NCI-H2081 treated with DMSO at 0.1 percent for 48 hours (cell line): Measurements from ENCODE around the gene OAF.

Experiments used
- DNase-seq: peaks from one replicate; lab custom pipeline; 2025; lab: John Stamatoyannopoulos, UW

OAF gene

DNA sequence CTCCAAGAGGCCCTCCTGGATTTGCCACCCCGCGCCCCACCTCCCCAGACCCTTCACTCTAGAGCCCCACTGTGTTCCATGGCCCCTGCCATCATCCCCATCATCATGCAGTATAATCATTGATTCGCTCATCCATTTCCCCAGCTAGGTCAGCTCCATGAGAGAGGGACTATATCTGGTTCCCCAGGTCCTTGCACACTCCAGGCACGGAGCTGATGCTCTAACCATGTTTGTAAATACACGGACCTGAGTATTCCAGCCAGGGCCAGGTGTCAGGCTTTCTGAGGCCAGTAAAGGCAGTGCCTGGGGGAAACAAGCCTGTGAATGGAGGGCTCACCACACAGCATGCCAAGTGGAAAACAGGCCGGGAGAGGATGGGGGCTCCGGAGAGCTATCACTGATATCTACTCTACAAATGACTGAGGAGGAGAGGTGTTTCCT is 27.1 kb upstream of the OAF start:
- no peak for DNase-seq

DNA sequence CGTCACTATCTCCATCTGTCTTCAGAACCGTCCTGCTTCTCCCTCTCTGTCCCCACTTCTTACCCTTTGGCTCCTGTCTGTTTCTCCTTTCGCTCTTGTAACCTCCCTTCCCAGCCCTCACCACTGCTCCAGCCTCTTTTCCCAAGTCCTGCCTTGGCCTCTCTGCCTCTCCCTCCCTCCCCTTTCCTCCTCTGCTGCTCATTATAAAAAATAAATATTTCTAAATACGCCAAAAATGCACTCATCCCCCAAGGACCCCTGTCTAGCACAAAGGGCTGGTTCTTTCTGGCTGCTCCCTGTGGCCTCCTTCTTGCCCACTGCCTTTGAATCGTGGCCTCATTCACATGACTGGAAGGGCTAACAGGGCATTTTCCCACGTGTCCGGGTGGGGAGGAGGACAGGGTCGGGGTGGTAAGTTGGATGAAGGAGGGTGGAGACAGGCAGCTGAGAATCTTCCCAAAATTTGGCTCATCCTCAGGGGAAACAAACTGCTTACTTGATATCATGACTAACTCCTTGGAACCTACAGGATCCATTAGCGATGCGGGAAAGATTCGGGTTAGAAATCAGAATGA is 26.4 kb upstream of the OAF start:
- DNase-seq = no peak

DNA sequence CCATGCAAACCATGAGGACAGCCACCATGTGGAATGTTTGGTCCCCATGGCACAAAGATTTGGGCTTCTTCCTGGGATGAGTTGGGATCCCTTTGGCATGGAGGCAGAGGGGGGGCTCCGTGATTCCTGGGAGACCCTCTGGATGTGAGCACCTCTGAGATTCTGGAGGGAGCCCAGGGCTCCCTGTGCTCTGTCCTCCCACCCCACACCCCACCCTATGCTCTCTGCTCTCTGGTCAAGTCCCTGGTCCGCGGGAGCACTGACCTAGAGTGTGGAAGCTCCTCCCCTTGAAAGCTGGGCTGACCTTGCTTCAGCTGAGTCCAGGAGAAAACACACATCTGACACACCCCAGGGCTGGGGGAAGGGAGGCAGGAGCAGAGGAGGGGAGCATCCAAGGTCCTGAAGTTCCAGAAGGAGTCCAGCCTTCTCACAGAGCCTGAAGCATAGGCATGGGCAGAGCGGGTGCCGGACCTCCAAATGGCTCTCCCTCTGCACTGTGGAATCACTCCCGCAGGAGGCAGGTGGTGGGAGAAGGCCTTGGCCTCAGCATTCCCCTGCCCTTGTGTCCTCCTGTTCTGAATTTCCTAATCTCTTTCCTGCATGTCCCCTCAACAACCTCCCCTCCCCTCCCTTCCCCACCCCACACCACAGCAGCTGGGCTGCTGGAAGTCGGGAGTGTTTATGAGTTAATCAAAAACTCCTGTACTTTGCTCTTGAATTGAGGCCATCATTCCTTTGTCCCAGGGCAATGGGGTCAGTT is 25.7 kb upstream of the OAF start:
- no peak for DNase-seq

DNA sequence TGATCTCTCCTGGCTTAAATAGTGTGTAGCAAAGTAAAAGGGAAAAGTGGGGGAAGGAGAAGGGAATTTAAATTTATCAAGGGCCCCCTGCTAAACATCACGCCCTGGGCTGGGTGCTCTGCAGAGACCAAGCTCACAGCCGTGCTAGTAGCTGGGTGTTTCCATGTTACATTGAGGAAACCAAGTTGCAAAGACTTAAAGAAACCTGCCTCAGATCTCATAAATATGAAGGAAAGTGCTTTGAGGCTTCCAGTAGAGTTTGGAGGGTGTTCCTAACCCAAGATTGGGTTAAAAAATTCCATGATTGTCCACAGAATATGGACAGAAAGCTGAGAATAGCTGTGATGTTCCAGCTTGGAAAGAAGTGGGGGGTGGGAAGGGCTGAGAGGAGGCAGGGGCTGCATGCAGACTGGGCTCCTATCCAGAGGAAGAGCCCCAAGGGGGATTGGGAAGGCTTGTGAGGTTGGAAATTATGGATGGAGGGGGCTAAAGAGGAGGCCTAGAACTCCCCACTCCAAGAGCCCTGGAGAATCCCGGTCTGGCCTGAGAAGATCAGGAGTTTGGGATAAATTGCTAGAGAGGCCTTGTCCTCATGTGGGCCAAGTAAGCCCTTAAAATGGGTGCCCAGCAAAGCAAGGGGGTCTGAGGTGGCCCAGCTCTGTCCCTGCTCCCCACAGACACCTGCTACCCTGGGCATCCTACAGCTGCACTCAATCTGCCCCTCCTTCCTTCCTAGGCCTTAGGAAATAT is 25.0 kb upstream of the OAF start:
- DNase-seq = no peak

DNA sequence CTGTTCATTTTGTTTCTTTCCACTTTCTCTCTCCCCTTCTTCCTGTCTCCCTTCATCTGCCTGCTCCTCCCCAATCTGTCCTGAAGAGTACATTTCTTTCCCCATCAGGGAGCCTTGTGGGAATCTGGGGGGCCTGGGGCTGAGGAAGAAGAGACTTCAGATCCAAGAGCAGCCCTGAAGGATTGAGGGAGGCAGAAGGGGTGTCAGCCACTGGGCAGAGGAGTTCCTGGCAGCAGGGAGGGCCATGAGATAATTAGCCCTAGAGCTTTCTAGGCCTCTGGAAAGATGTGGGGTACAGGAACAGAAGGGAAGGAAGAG is 24.4 kb upstream of the OAF start:
- DNase-seq = no peak

DNA sequence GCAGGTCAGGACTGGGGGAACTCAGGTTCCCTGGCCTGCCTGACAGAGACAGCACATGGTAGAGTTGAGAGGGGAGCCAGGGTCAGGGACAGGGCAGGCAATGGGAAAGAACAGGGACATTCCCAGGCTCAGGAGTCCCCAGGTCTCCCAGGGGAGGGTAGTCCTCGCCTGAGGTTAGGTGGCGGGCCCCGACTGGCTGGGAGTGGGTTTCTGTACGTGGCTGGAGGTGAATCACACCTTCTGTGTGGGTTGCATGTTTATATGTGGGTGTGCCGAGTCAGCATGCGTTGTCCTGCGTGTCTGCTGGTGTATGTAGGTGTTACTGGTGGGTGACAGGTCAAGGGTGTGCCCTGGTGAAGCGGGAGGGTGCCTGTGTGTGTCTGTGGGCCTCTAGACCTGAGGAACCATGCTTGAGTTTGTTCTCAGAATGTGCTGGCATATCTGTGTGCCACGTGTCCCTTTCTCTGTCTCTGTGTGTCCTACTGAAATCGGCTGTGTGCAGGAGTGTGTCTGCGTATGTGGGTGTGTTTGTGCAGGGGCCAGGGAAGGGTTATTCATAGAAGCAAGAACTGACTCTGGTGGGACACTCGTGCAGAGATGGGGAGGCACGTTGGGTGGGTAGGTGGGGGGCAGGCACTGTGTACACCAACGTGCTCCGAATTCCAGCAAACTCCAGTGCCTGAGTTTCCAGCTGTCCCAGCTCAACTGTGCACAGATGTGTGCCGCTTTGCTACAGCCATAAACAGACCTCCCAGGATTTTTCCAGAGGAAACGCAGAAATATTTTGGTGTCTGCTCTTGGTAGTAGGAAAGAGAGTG is 23.8 kb upstream of the OAF start:
- DNase-seq = no peak

DNA sequence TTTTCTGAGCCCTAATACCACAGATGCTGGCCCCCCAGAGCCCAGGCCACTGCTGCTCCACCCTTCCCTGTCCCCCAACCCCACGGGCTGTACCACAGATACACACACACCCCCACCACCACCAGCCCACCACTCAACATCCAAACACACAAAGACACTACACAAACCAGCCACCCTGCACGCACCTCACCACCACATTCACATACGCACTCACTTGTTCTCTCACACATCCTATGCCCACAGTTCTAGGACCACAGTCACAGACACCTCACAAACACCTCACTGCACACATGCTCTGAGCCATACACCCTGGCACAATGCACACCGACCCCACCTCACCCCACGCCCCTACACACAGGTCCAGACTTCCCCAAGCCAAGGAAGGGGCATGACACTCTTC is 22.5 kb upstream of the OAF start:
- no peak for DNase-seq

DNA sequence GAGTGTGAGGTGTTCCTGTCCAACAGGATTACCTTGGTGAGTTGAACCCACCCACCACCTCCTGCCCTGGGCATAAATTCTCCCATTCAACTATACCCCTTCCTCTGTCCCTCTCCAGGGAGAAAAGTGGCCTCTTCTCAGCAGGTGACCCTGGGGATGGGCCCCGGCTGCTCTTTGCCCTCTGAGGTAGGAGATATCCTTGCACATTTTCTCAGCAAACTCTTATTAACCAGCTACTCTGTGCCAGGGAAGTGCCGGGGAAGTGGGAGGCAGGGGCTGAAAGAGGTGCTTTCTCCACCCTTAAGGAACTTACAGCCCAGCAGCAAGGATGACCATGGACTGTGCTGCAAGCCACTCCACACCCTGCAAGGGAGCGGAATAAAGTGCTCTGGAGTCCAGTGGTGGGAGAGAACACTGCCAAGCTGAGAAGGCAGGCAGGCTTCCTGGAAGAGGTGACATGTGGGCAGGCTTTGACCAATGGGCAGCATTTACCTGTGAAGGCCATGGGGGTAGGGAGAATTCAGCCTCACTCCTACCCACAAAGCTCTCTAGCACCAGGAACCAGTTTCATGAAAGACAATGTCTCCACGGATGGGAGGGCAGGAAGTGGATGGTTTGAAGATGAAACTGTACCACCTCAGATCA is 21.9 kb upstream of the OAF start:
- DNase-seq = no peak

DNA sequence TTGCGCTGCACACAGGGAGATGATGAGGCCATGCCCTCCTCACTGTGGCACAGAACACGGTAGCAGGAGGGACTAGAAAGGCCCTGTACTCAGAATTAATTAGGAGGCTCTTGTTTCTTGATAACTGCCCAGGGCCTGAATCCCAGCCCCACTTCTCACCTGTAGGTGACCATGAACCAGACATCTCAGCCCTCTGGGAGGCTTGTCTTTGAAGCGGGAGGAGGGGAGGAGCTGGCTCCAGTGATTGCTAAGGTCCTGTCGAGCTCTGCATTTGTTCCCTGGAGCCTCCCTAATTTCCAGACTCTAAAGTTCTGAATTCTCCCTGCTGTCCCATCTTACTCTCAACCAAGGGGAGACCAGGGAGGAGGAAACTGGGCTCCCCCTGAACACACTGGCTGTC is 19.8 kb upstream of the OAF start:
- DNase-seq = no peak

DNA sequence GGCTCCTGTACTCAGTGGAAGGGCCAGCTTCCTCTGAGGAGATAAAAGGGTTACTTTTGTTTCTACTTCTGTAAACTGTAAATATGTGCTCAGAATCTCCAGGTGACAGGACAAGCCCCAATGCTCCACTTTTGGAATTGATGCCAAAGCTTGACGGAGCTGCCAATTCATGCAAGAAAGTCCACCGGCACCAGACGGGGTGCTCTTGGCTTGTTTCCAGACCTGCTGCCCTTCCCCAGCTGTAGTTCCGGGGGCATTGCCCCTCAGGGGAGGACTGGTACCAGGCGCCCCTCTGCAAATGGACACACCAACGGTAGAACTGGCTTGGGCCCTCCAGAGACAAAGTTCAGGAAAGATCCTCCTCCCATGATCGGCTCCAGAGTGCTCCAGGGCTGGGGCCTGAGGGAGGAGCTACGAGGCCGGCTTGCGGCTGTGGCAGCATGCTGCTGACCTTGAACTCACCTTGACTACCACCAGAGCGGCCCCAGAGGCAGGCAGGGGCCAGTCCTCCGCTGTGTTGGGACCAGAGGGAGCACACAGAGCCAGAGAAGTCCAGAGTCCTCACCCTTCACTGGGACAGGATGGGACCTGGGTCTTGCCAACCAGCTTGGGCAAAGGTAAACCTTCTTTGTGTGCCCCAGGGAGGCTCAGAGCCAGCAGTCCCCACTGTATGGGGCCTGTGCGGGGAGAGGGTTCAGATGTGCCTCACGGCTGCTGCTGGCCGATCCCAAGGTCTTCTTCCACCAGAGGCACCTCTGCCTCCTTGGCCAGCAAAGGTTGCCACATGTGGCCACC is 17.8 kb upstream of the OAF start:
- no peak for DNase-seq

DNA sequence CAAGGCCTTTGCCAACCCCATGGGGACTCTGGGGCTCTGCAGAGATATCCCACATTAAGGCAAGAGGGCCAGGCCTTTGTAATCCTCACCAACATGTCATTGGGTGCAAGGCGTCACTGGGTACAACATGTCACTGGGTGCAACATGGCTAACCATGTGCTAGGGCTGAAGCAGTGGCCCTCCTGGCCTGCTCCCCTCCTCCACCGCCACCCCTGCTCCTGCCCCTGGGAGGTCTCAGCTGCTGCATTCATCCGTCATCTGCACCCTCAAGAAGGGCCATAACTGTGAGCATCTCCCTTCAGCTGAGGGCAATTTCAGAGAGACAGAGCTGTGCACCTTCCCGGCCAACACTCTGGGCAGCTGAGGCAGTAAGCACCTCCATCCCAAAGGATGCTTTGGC is 16.7 kb upstream of the OAF start:
- DNase-seq = no peak

DNA sequence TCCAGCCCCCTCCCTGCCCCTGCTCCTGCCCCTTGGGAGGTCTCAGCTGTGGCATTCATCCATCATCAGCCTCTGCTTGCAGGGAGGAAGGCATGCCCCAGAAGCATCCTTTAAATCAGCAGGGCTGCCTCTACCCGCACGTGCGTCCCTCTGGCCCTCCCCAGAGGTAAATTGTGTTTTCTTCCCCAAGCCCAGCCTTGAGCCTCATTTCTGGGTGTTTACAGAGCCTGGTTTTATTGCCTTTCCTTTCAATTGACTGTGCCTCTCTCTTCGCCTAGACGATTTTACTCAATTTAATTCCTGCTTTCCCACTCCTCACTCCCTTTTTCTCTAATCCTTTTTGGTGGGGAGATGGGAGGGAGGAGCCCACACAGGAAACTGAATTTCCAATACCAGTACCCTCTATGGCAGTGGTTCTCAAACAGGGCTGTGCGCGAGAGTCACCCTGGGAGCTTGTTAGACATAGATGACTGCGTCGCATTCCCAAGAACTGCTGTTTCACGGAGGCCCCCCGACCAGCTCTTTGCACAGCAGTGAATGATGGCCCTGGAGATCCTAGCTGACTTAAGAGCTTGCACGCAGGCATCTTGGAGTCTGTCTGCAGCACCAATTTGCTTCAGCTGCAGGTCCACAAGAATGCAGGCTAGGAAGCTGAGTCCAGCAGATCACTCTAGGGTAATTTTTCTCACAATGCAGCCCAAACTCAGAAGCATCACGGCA is 15.1 kb upstream of the OAF start:
- no peak for DNase-seq

DNA sequence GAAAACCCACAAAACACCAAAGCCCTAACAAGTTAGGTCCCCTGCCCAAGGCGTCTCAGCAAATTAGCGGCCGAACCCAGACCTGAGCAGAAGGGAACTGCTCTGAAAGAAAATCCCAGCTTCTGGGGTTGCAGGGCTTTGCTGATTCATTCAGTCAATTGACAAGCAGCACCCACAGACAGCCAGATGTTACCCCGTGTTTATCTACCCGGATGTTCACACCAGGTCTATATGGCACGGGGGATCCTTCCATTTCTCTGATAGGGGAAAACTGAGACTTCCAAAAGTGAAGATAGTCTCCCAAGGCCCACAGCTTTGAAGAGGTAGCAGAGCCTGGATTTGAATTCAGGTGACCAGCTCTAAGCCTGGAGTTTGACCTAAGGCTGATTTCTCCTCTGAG is 14.0 kb upstream of the OAF start:
- no peak for DNase-seq

DNA sequence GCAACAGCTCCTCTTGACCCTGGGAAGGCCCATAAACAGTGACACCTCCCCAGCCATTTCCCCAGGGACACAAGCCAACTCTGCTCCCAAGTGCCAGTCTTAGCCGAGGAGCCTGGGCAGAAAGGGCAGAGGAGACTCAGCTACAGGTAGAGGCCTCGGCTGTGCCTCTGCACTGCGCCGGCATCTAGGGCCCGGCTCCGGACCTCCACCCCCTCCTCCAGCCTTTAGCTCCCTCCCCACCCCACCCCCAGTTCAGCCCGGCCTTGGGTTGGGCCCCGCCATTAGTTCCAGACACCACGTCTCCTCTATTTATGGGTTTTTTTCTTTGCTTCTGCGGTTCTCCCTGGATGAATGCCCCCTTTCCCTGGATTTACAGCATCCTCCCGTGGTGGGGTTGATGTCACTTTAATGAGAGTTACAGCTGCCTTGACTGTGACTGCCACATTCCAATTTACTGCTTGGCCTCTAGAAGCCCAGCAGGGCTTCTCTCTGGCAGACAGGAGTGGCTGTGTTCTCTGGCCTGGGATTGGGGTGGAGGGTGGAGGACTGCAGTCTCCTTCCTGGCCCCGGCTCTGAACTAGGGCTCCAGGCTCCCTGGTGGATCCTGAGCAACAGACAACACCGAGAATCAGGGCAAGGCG is 13.5 kb upstream of the OAF start:
- no peak for DNase-seq

DNA sequence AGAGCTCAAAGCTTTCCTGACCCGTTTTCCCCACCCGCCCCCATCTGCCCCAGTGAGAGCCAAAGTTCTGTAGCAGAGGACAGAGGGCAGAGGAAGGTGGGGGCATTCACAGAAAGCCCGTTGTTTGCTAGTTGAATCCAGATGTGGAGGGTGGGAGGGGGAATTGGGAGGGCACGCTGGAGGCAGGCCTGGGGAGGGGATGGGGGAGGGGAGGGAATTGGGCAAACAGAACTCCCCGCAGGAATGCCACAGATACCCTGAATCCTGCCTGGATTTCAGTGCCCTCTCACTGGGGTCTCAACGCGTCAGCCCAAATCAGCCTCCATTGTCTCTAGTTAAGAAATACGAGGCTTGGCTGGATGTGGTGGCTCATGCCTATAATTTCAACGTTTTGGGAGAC is 12.9 kb upstream of the OAF start:
- DNase-seq = no peak

DNA sequence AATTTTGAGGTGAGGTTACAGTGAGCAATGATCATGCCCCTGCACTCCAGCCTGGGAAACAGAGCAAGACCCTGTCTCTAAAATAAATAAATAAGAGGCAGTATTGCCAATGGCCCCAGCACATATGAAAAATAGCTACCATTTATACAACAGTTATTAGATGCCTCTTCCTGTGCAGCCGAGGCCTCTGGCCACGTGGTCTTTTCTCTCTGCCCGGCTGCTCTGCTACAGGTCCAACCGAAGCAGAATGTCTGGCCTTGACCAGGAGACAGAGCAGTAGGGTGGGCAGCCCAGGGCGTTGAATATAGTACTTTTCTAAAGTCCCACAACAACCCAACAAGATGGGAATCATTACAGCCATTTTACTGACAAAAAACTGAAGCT is 12.4 kb upstream of the OAF start:
- no peak for DNase-seq

DNA sequence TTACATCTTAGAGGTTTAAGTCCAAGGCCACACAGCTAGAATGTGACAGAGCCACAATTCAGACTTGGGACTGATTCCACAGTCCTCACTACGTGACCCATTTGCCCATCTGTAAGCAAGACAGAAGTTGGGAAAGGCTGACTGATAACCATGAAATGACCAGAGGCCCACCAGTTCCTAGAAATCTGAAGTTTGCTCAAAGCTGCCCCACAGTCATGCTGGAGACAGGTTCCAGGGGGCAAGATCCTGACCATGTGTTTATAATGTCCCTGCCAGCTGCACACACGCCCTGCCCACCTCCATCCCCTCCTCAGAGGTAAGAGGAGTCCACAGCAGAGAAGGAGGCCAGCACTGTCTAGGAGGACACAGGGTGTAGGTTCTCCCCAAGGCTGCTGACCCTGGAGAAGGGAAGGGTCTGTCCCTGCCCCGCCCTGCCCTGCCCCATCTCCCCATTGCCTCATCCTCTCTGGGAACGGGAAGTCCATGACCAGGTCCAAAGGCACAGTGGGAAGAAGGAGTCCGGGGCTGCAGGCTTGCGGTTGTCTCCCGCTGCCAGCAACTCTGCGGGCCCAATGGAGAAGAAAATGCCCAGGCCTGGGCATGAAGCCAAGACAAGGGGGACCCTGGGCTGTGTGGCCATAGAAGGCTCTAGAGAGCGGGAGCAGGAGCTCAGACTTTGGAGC is 11.9 kb upstream of the OAF start:
- no peak for DNase-seq

DNA sequence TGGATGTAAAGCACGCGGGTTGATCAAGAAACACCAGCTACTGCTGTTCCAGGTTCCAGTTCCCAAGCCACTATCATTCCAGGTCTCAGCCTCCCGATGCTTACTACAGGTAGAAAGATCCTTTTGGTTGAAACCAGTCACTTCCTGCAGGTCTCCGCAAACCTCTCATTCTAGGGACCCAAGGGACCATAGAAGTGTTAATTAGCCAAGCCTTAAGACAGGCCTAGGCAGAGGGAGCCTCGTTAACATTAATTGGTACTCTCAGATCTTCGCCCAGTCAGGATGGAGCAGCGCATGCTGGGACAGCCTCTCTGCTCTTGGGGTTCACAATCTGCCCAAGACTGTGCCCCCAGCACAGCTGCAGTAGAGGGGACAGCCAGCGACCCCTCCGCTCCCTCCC is 11.2 kb upstream of the OAF start:
- no peak for DNase-seq

DNA sequence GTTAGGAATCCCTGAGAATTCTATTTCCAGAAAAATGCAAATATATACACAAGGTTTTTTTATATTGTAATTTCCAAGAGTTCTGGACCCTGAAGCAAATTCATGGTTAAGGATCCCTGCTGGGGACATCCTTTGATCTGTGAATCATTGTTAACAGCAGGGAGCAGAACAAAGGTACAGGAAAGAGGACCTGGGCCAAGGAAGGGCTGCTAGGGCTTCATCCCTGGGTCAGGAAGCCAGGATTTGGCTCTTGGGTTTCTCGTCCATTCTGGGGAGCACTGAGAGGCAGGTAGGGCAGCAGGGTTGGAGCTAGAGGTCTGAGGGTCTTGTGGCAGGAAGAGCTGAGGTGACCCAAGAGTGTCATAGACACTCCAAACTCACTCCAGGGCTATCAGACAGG is 10.2 kb upstream of the OAF start:
- DNase-seq = no peak

DNA sequence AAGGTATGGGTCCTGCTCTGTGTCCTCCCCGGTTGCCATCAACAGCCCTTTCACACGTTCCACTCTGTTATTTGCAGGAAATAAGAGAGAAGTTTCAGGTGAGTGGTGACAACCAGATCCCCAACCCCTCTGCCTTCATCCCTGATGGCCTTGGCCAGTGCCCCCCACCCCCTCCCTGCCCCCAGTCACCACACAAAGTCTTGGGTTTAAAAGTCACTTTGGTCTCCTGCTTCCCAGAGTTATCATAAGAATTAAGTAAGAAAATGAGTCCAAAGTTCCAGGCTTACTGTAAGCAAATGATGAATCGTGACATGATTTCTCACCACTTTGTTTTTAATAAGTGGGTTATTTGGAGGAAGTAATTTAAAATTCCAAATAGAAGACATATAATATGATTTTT is 9.2 kb upstream of the OAF start:
- DNase-seq = no peak
